Psoas muscle (tissue), 8 donors: Measurements from ENCODE around the gene ABCA2. TPM values are rescaled to one million over a fixed set of nuclear protein-coding genes. Genes with fewer than 3 reads are reported as not detected.

ENCODE experiments used
- ATAC-seq, 4 donors: fragments of 200-7000 bp; cut with Tn5 transposase; one replicate each; pipeline ENCODE4 v1.9.1; 2020; ENCODE audit warnings: moderate library complexity in 3 of 4, mild to moderate bottlenecking in 2 of 4
- DNase-seq, 2 donors: peaks; one replicate each; pipeline ENCODE4 v3.0.0-alpha.2; 2020
- H3K27ac ChIP-seq: fragments of 200-600 bp; one replicate; pipeline ENCODE4 v1.8.0; 2022
- H3K27me3 ChIP-seq, 3 donors: fragments of 200-600 bp in 1 of 3; one replicate each; pipeline versions ENCODE4 v1.6.1 to v1.8.0; 2013 to 2022; ENCODE audit warnings: low read length in 2 of 3, mild to moderate bottlenecking in 2 of 3, moderate library complexity in 1 of 3; ENCODE audit not compliant: insufficient read depth in 3 of 3
- H3K36me3 ChIP-seq, 2 donors: fragments of 200-600 bp in 1 of 2; one replicate each; pipeline versions ENCODE4 v1.6.1 to v1.8.0; 2013 to 2022; ENCODE audit warnings: low read depth in 1 of 2, mild to moderate bottlenecking in 1 of 2, moderate library complexity in 1 of 2; ENCODE audit not compliant: insufficient read depth in 1 of 2
- H3K4me1 ChIP-seq: fragments of 200-600 bp; one replicate; pipeline ENCODE4 v1.8.0; 2022
- H3K4me3 ChIP-seq: fragments of 200-600 bp; one replicate; pipeline ENCODE4 v1.8.0; 2022; ENCODE audit warnings: mild to moderate bottlenecking
- H3K9me3 ChIP-seq: fragments of 200-600 bp; one replicate; pipeline ENCODE4 v1.8.0; 2022
- CTCF ChIP-seq: fragments of 200-600 bp; IDR thresholded peaks from one replicate; pipeline ENCODE4 v1.8.0; 2022; ENCODE audit warnings: antibody characterized with exemption
- WGBS, 3 donors: extraction: QIAGEN DNeasy Blood & Tissue Kit; methylation state at CpG; one replicate each; pipeline versions ENCODE4 v1.1.6 to v1.1.7; 2013; 5-methylcytosine and 5-hydroxymethylcytosine counted together
- intact Hi-C, 2 donors: fragments of 100-400 bp; cut with DNase I; formaldehyde crosslinking; loops; one replicate each; pipeline versions ENCODE4 v1.11.0 to v1.14.2; 2022
- polyA plus RNA-seq, 3 donors: library from polyadenylated mRNA; stranded (reverse); fragments of 200-250 nt; gene quantifications; one replicate each; pipeline ENCODE4 v1.2.3, GENCODE V29; 2013
- total RNA-seq, 4 donors: library from RNA; stranded (reverse); fragmentation: NEBNext Ultra II Directional in 2 of 4; extraction: Animal tissue kit (Norgen Biotek cat#: 25700) in 2 of 4; gene quantifications; one replicate each; pipeline versions ENCODE4 v1.2.1 to v1.2.4, GENCODE V29; 2021 to 2023
- donor health status: healthy with polysubstance abuse.
- donor health status: DM: no; HTN: no; CAD: no; lungs with moderate emphysema.
- donor health status: Bipolar disorder and iron deficiency.
- donor health status: healthy.
- donor health status: DM: yes; HTN: yes; CAD: no.
- donor health status: DM: no; HTN: no; CAD: no.
- donor health status: DM: no; HTN: no; CAD: no.
- donor health status: DM: yes; HTN: yes; CAD: no.

The ABCA2 gene
- total and polyA plus RNA-seq, 7 donors = 6.9 to 23.5 (median 12.2) TPM

DNA sequence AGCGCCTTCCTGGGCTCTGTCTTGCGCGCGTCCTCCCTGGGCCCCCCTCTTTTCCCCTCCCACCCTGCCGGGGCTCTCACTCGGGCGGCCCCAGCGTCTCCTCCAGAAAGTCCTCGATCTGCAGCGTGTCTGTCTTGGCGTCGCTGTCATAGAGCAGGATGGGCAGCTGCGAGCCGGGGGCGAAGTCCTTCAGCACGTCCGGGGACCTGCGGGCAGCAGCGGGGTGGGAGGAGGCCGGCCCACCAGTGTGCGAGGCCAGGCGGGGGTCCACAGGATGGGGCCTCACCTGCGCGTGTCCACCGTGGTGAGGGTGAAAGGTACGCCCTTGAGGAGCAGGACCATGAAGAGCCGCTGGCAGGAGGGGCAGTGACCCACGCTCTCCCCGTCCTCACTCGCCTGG is 32.7 kb downstream of the ABCA2 start:
- H3K4me3 ChIP-seq = no peak overlapping the region
- peaks cover 0 to 11% of the 10 kb centered on the region in 2 donors for H3K36me3 ChIP-seq
- H3K9me3 ChIP-seq = no peaks in the 10 kb centered on the region
- ATAC-seq (no peak), DNase-seq (no peak)
- WGBS, 3 donors = 21 to 26% (median 24%) methylated on average over 22 to 30 of the region's 30 CpGs
- TF ChIP-seq CTCF = no peak
- peaks cover 0 to 19% (median 17%) of the 10 kb centered on the region in 3 donors for H3K27me3 ChIP-seq
- intact Hi-C loops = no loop called here
- no peak overlapping the region for H3K27ac ChIP-seq
- H3K4me1 ChIP-seq = peaks cover 10% of the 10 kb centered on the region

DNA sequence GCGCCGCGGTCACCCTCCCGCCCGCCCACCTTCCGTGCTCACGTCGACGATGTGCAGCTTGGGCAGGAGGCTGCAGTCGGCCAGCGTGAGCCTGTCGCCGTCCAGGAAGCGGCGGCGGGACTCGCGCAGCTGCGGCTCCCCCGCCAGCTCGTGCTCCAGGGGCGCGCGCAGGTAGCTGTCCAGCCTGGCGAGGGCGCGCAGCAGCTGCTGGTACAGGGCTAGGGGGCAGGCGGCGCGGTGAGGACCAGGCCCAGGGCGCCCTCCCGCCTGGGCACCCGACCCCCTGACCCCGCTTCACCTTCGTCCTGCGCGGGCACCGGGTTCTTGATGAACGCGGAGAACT is 33.2 kb downstream of the ABCA2 start:
- H3K9me3 ChIP-seq = no peaks in the 10 kb centered on the region
- TF ChIP-seq CTCF = no peak
- H3K27me3 ChIP-seq = peaks cover 0 to 19% (median 17%) of the 10 kb centered on the region in 3 donors
- intact Hi-C loops = loop anchor here in 1 of 2 donors (5.0 kb wide), 1 partner anchor 48 kb away; the partner anchor contains the start of gene C8G
- H3K4me3 ChIP-seq = no peak overlapping the region
- no peak for DNase-seq
- no peak overlapping the region for H3K27ac ChIP-seq
- no peak for ATAC-seq
- H3K36me3 ChIP-seq = peaks cover 0 to 11% of the 10 kb centered on the region in 2 donors
- WGBS, 3 donors = 51 to 61% (median 59%) methylated on average over 29 to 40 of the region's 40 CpGs
- H3K4me1 ChIP-seq = peaks cover 10% of the 10 kb centered on the region

DNA sequence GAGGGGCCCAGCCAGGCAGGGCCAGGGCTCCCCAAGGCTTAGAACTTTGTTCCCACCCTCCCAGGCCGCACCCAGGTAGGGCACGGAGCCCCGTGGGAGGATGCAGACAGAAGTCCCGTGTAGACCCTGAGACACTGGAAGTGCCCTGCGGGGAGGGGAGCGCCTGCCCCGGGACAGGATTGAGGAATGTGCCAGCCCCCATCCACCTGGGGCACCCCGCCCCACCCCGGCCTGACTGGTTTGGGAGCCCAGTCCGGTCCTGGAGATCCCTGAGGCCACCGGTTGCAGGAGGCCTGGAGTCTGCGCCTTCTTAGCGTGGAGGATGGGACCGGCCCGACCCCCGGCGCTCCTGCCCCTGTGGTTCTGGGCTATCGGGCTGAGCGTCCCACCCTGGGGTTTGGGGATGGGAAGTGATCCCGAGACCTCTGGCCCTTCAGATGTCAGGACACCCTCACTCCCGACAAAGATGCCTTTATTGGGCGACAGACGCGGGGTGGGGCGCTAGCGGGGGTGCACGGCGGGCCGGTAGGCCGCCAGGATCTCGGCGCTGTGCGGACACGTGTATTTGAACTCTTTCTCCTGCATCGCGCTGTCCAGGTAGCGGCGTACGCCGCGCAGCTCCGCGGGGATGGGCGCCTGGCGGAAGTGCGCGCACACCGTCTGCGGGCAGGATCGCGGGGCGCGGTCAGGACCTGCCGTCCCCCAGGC is 33.7 kb downstream of the ABCA2 start:
- WGBS, 3 donors = 71 to 82% (median 77%) methylated on average over 45 to 54 of the region's 54 CpGs
- intact Hi-C loops = loop anchor here in 1 of 2 donors (5.0 kb wide), 1 partner anchor 47 kb away; the partner anchor contains the start of gene C8G
- DNase-seq (no peak), ATAC-seq (no peak)
- no peak for TF ChIP-seq CTCF
- no peak overlapping the region for H3K4me3 ChIP-seq
- peaks cover 10% of the 10 kb centered on the region for H3K4me1 ChIP-seq
- peaks cover 0 to 11% of the 10 kb centered on the region in 2 donors for H3K36me3 ChIP-seq
- peaks cover 0 to 19% (median 17%) of the 10 kb centered on the region in 3 donors for H3K27me3 ChIP-seq
- H3K27ac ChIP-seq = no peak overlapping the region
- no peaks in the 10 kb centered on the region for H3K9me3 ChIP-seq

DNA sequence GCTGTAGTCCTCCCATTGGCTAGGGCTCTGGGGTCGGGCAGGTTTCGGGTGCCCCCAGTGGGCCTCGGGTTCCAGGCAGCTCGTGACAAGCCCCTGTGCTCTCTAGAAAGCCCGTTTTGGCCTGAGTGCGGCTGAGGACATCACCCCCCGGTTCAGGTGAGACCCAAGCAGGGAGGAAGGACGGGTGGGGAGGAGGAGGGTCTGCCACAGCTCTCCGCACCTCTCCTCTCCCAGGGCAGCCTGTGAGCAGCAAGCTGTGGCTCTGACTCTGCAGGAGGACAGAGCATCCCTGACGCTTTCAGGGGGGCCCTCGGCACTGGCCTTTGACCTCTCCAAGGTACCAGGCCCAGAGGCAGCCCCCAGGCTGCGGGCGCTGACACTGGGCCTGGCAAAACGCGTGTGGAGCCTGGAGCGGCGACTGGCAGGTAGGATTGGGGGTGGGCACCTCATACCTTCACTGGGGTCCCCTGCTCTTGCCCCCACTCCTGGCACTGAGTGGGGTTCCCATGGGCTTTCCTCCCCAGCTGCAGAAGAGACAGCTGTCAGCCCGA is 35.1 kb downstream of the ABCA2 start:
- ATAC-seq (no peak), DNase-seq (no peak)
- Histone ChIP-seq H3K4me1 (peaks cover 10% of the 10 kb centered on the region), H3K4me3 (peak overlapping the region; percentile 89), H3K27ac (peak overlapping the region; percentile 81), H3K27me3 (peaks cover 0 to 19% (median 17%) of the 10 kb centered on the region in 3 donors), H3K9me3 (no peaks in the 10 kb centered on the region), H3K36me3 (peaks cover 0 to 11% of the 10 kb centered on the region in 2 donors)
- 37 to 46% (median 38%) methylated on average over 17 to 18 of the region's 18 CpGs for WGBS, 3 donors
- TF ChIP-seq CTCF = no peak
- intact Hi-C loops = loop anchor here in 1 of 2 donors (5.0 kb wide), 1 partner anchor 46 kb away; the partner anchor contains the start of gene C8G
